ENCODE measurements around the gene ATP8A2.

The ATP8A2 gene

DNA sequence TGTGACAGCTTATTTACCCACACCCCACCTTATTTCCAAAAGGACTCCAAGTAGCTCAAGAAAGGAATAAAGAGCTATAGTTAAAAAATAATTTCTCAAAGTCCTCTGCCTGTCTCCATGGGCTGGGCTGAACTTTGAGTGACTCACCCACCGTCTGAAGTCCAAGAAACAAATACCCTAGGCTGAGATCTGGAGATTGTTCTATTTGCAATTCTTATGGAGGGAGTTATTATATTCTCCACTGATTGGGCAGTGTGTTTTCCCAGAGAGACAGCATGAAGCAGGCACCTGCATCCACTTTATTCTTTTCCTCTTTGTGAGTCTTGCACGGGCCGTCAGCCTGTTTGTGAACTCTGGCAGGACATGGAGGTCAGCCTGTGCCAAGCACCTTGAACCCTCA, 616.9 kb downstream of the ATP8A2 start:
- DNase-seq (ENCODE audit: extremely low read depth, insufficient read length): no peak
- H3K27me3 ChIP-seq (replicated peaks; ENCODE audit: control insufficient read depth, insufficient read depth, low read length): no peaks in the 10 kb centered on the region
- TF ChIP-seq, protein P1, sequence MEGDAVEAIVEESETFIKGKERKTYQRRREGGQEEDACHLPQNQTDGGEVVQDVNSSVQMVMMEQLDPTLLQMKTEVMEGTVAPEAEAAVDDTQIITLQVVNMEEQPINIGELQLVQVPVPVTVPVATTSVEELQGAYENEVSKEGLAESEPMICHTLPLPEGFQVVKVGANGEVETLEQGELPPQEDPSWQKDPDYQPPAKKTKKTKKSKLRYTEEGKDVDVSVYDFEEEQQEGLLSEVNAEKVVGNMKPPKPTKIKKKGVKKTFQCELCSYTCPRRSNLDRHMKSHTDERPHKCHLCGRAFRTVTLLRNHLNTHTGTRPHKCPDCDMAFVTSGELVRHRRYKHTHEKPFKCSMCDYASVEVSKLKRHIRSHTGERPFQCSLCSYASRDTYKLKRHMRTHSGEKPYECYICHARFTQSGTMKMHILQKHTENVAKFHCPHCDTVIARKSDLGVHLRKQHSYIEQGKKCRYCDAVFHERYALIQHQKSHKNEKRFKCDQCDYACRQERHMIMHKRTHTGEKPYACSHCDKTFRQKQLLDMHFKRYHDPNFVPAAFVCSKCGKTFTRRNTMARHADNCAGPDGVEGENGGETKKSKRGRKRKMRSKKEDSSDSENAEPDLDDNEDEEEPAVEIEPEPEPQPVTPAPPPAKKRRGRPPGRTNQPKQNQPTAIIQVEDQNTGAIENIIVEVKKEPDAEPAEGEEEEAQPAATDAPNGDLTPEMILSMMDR (IDR thresholded peaks at IDR 0.05; ENCODE audit: insufficient read depth, low read length, poor library complexity, severe bottlenecking): no peak
- H3K36me3 ChIP-seq (ENCODE audit: control insufficient read depth, insufficient read depth, low read length): no peaks in the 10 kb centered on the region
- no peak overlapping the region for H3K4me3 ChIP-seq (replicated peaks; ENCODE audit: low read depth, low read length)

DNA sequence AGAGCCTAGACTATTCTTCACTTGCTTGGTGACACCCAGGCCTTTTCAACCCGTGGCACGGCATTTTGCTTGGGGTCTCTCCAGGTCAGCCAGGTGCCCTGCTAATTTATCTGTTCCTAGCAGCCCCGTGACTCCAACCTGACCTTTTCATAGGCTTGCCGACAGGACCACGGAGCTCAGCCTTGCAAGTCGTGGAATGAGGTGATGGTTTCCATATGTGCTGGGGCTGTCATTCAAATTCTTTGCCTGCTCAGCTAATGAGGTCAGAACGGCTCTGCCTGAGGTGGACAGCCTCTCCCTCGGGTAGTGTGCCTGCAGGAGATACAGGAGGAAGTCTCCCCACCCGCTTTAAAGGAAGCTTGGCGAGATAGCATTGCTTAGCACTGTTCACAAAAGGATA, 619.0 kb downstream of the ATP8A2 start:
- no peaks in the 10 kb centered on the region for H3K27me3 ChIP-seq (replicated peaks; ENCODE audit: control insufficient read depth, insufficient read depth, low read length)
- TF ChIP-seq, protein P1 (IDR thresholded peaks at IDR 0.05; ENCODE audit: insufficient read depth, low read length, poor library complexity, severe bottlenecking): no peak
- no peaks in the 10 kb centered on the region for H3K36me3 ChIP-seq (ENCODE audit: control insufficient read depth, insufficient read depth, low read length)
- no peak overlapping the region for H3K4me3 ChIP-seq (replicated peaks; ENCODE audit: low read depth, low read length)
- DNase-seq (ENCODE audit: extremely low read depth, insufficient read length): no peak

DNA sequence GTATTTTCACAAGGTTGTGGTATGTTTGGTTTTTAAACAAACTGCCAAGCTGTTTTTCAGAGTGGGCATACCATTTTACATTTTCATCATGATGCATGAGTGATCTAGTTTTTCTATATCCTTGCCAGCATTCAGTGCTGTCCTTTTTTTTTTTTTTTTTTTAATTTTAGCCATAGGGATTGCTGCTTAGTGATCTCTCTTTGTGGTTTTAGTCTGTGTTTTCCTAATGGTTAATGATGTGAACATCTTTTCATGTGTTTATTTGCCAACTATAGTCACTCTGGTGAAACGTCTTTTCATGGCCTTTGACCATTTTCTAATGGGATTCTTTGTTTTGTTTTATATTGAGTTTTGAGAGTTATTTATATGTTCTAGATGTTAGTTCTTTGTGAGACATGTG, 620.3 kb downstream of the ATP8A2 start:
- no peak overlapping the region for H3K4me3 ChIP-seq (replicated peaks; ENCODE audit: low read depth, low read length)
- H3K27me3 ChIP-seq (replicated peaks; ENCODE audit: control insufficient read depth, insufficient read depth, low read length): no peaks in the 10 kb centered on the region
- DNase-seq (ENCODE audit: extremely low read depth, insufficient read length): no peak
- no peaks in the 10 kb centered on the region for H3K36me3 ChIP-seq (ENCODE audit: control insufficient read depth, insufficient read depth, low read length)
- TF ChIP-seq, protein P1 (IDR thresholded peaks at IDR 0.05; ENCODE audit: insufficient read depth, low read length, poor library complexity, severe bottlenecking): no peak

DNA sequence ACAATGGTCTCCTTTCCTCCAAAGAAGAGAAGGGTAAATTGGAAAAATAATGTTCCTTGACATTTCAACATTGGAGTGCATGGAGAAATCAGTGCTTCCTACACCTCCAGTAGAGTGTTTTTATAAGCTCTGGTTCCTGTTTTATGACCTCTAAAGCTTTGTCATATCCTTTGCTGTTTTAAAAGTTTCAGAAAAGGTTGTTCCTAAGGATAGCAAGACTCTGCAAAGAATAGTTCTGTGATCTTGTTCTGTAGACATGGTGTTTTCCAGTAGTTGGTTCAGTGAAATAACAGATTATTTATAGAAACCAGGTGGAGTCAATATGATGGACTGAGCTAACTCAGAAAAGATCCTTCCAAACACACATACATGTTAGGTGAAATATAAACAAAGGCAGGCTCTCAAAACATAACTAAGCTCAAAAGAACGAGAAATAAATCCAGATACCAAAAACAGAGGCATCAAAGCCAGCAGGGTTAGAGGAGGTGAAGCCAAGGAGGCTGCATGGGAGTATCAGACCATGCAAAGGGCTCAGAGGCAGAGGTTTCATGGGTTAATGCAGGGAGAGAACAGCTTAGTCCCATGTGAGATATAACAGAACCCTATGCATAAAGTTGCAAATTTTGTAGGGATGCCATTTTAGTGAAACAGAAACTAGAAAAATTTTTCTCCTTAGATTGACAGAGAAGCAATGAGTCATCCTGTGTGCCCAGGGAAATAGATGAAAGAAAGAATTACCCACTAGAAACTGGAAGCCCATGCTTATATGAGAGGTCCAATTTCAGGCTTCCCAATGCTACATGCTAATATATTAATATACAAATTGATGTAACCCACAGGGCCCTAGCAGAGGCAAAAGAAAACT, 635.7 kb downstream of the ATP8A2 start:
- H3K36me3 ChIP-seq (ENCODE audit: control insufficient read depth, insufficient read depth, low read length): no peaks in the 10 kb centered on the region
- H3K4me3 ChIP-seq (replicated peaks; ENCODE audit: low read depth, low read length): no peak overlapping the region
- DNase-seq (ENCODE audit: extremely low read depth, insufficient read length): no peak
- no peaks in the 10 kb centered on the region for H3K27me3 ChIP-seq (replicated peaks; ENCODE audit: control insufficient read depth, insufficient read depth, low read length)
- TF ChIP-seq, protein P1 (IDR thresholded peaks at IDR 0.05; ENCODE audit: insufficient read depth, low read length, poor library complexity, severe bottlenecking): no peak

DNA sequence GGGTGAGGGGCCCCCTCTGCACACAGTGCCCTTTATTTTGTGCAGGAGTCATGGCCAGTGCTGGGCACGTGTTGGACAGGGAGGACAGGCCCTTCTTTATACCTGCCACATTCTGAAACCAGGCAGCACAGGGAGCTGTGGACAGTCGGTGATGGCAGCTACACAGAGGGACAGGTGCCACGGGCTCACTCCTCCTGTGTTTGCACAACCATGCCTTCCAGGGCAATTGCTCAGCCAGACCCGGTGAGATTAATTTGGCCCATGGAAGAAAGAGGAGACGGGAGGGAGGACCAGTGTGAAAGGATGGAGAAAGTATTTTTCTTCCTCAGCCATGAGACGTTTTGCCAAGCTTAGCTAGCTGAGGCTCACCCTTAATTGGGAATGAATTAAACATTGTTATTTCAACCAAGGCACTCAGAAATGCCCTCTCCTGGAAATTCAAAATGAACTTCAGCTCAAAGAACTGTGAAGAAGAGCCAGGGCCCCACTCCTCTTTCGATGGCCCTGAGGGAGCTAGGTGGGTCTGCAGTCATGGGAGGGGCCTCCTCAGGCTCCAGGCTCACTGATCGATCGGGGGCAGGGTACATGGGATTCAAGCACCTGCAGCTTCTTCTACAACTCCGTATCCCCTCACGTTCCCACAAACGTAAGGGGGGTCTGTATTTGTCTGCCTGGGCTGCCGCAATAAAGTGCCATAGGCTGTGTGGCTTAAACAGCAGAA, 638.9 kb downstream of the ATP8A2 start:
- TF ChIP-seq, protein P1 (IDR thresholded peaks at IDR 0.05; ENCODE audit: insufficient read depth, low read length, poor library complexity, severe bottlenecking): no peak
- DNase-seq (ENCODE audit: extremely low read depth, insufficient read length): no peak
- no peaks in the 10 kb centered on the region for H3K36me3 ChIP-seq (ENCODE audit: control insufficient read depth, insufficient read depth, low read length)
- no peaks in the 10 kb centered on the region for H3K27me3 ChIP-seq (replicated peaks; ENCODE audit: control insufficient read depth, insufficient read depth, low read length)
- H3K4me3 ChIP-seq (replicated peaks; ENCODE audit: low read depth, low read length): no peak overlapping the region

Measured in GM06990 (cell line).